Skeletal muscle tissue (tissue), 4 donors: ENCODE data around the gene ANKS1B. TPM values are rescaled to one million over a fixed set of nuclear protein-coding genes. Genes with fewer than 3 reads are reported as not detected.
"Not testable (repeated sequence)": the region's sequence is repeated elsewhere in the genome, so short reads cannot be mapped to it uniquely, and the experiment has no call there.

Source experiments
- H3K27ac ChIP-seq: one replicate; pipeline ENCODE4 v1.7.0; 2013; ENCODE audit warnings: mild to moderate bottlenecking, low read depth, low read length, inconsistent platforms
- H3K27me3 ChIP-seq, 3 donors: one replicate each; pipeline ENCODE4 v1.7.0; 2013; ENCODE audit warnings: low read length in 3 of 3; ENCODE audit not compliant: control insufficient read depth in 3 of 3, insufficient read depth in 3 of 3
- H3K36me3 ChIP-seq, 3 donors: one replicate each; pipeline ENCODE4 v1.7.0; 2013; ENCODE audit warnings: low read length in 3 of 3; ENCODE audit not compliant: control insufficient read depth in 3 of 3, insufficient read depth in 3 of 3
- H3K4me1 ChIP-seq, 3 donors: one replicate each; pipeline ENCODE4 v1.7.0; 2013; ENCODE audit warnings: low read length in 3 of 3, mild to moderate bottlenecking in 3 of 3; ENCODE audit not compliant: control insufficient read depth in 3 of 3, insufficient read depth in 3 of 3
- H3K4me3 ChIP-seq, 3 donors: one replicate each; pipeline ENCODE4 v1.7.0; 2013; ENCODE audit warnings: low read length in 3 of 3
- H3K9ac ChIP-seq, 3 donors: one replicate each; pipeline ENCODE4 v1.7.0; 2013; ENCODE audit warnings: low read length in 3 of 3, mild to moderate bottlenecking in 3 of 3, moderate library complexity in 2 of 3, low read depth in 1 of 3
- H3K9me3 ChIP-seq, 3 donors: one replicate each; pipeline ENCODE4 v1.7.0; 2013; ENCODE audit warnings: low read length in 3 of 3; ENCODE audit not compliant: control insufficient read depth in 3 of 3
- total RNA-seq: library from RNA; depleted of rRNA; stranded (reverse); fragments of >200 nt; gene quantifications from one replicate; pipeline ENCODE4 v1.2.3, GENCODE V29; 2014
- donor health status: Osteomylitis.

Gene ANKS1B
- total RNA-seq, 1 donor from 2014 or later = 10.4 TPM

GRCh38 chr12:99824900-99825542 is 159.7 kb downstream of the ANKS1B start:
- Histone ChIP-seq H3K9ac (peak overlapping the region; percentile 47 to 81 (median 60)), H3K27me3 (no peaks in the 10 kb centered on the region), H3K4me3 (peak overlapping the region; percentile 40 to 64 (median 52)), H3K4me1 (no peaks in the 10 kb centered on the region), H3K36me3 (no peaks in the 10 kb centered on the region), H3K9me3 (no peaks in the 10 kb centered on the region), H3K27ac (peak overlapping the region; percentile 3)

DNA sequence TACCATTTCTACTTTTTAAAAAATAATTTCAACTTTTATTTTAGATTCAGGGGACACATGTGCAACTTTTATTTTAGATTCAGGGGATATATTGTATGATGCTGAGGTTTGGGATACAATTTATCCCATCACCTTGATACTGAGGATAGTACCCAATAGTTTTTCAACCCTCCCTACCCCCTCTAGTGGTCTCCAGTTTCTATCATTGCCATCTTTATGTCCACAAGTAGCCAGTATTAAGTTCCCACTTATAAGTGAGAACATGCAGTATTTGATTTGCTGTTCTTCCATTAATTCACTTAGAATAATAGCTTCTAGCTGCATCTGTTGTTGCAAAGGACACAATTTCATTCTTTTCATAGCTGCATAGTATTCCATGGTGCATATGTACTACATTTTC is 162.5 kb downstream of the ANKS1B start:
- no peak overlapping the region for H3K9ac ChIP-seq
- H3K9me3 ChIP-seq = no peaks in the 10 kb centered on the region
- no peak overlapping the region for H3K27ac ChIP-seq
- H3K27me3 ChIP-seq = no peaks in the 10 kb centered on the region
- no peaks in the 10 kb centered on the region for H3K36me3 ChIP-seq
- H3K4me3 ChIP-seq = no peak overlapping the region
- H3K4me1 ChIP-seq = no peaks in the 10 kb centered on the region

DNA sequence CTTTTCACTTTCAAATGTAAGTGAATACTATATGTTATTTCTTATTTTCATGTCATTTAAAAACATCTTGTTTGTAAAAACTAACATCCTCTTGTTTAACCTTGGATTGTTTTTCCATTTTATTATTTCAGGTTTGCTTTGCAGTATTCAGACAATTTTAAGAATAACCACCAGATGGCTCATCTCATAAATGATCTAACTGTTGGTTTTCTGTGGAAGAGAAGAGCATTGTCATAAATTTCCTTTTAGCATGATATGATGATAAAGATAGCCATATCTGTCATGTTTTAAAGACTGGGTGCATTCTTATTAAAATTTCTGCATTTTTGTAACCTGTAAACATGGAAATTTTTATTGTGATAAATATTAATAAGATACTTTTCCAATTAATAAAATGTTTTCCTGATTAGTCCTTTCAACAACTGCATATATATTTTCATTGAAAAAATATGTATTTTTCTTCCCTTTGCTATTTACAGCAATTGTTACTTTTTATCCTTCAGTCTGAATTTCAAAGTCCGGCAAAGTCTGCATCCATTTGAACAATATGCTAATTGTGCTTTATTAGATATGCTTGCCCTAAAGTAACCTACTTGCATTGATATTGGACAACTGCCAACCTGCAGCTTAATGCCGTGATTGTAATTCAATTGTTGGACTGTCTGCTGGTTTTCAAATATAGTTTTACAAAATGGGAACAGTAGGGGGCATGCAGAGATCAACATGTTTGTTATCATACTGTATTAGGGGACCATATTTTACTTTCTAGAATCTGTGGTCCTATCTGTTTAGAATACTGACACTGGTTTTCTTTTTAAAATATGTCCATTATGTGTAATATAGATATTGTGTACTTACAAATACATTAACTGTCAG is 173.8 kb downstream of the ANKS1B start:
- Histone ChIP-seq H3K4me1 (no peaks in the 10 kb centered on the region), H3K27ac (no peak overlapping the region), H3K36me3 (no peaks in the 10 kb centered on the region), H3K4me3 (no peak overlapping the region), H3K9me3 (no peaks in the 10 kb centered on the region), H3K9ac (no peak overlapping the region), H3K27me3 (no peaks in the 10 kb centered on the region)

- Histone ChIP-seq H3K27ac (no peak overlapping the region), H3K4me3 (no peak overlapping the region), H3K4me1 (no peaks in the 10 kb centered on the region), H3K27me3 (no peaks in the 10 kb centered on the region), H3K36me3 (no peaks in the 10 kb centered on the region), H3K9me3 (no peaks in the 10 kb centered on the region), H3K9ac (no peak overlapping the region)
Observed at GRCh38 chr12:99809909-99810308, 174.8 kb downstream of the ANKS1B start.

- Histone ChIP-seq H3K9ac (no peak overlapping the region), H3K9me3 (no peaks in the 10 kb centered on the region), H3K4me1 (no peaks in the 10 kb centered on the region), H3K27ac (no peak overlapping the region), H3K27me3 (no peaks in the 10 kb centered on the region), H3K36me3 (no peaks in the 10 kb centered on the region), H3K4me3 (no peak overlapping the region)
Observed at GRCh38 chr12:99806304-99806703, 178.4 kb downstream of the ANKS1B start.

DNA sequence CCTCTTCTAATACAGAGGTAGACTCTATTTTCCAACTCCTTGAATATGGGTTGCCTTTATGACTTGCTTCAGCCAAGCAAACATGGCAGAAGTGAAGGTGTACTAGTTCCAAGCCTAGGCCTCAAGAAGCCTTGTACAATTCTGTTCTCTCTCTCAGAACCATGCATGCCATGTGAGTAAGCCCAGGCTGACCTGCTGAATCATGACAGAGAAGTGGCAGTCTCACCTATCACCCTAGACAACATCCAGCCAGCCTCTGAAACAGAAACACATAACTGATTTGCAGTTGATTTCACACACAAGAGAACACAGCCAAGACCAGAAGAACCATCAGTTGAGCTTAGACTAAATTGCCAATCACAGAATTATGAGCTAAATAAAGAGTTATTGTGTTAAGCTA is 180.0 kb downstream of the ANKS1B start:
- H3K9ac ChIP-seq = no peak overlapping the region

DNA sequence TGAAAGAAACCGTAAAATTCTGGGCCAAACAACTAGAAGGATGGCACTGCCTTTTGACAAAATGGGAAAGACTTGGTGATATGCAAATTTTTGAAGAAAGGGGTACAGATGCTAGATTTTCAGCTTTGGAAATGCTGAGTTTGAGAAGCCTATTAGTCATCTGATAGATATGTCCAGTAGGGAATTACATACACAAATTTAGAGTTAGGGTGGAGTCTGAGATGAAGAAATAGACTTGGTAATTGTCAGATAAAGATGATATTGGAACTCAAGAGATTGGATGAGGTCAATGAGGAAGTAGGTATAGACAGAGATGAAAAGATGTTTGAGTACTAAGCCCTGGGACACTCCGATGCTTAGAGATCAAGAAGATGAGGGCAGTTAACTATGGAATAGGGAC is 184.1 kb downstream of the ANKS1B start:
- H3K9ac ChIP-seq = no peak overlapping the region
- no peaks in the 10 kb centered on the region for H3K9me3 ChIP-seq
- H3K36me3 ChIP-seq = no peaks in the 10 kb centered on the region
- H3K4me1 ChIP-seq = no peaks in the 10 kb centered on the region
- no peak overlapping the region for H3K4me3 ChIP-seq
- H3K27ac ChIP-seq = no peak overlapping the region
- H3K27me3 ChIP-seq = no peaks in the 10 kb centered on the region

More for the DNA sequence above, 180.0 kb downstream of the ANKS1B start:
- H3K9me3 ChIP-seq = no peaks in the 10 kb centered on the region
- H3K4me1 ChIP-seq = no peaks in the 10 kb centered on the region
- no peaks in the 10 kb centered on the region for H3K36me3 ChIP-seq
- H3K27ac ChIP-seq = no peak overlapping the region
- no peaks in the 10 kb centered on the region for H3K27me3 ChIP-seq
- no peak overlapping the region for H3K4me3 ChIP-seq

DNA sequence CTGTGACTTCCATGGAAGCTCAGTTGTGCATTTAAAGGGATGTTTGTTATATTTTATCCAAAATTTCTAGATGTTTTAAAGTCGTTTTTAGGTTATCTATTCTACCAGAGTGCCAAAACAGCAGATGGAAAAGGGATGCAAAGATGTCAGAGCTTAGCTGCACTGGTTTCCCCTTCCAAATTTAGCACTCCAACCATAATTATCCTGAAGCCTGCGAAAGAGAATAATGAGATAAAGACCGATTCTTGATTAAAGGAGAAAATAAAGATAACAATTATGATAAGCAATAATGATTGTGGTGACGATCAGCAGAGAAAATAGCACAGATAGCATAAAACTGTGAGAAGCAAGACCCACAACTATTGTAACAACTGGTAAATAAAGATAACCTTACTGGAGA is 186.8 kb downstream of the ANKS1B start:
- not testable (repeated sequence) for H3K9me3 ChIP-seq, H3K9ac ChIP-seq, H3K36me3 ChIP-seq, H3K27me3 ChIP-seq, H3K27ac ChIP-seq, H3K4me3 ChIP-seq, H3K4me1 ChIP-seq

- no peaks in the 10 kb centered on the region for H3K9me3 ChIP-seq
- H3K36me3 ChIP-seq = peaks cover 0 to 3% (median 0%) of the 10 kb centered on the region in 3 donors
- no peak overlapping the region for H3K4me3 ChIP-seq
- H3K4me1 ChIP-seq = no peaks in the 10 kb centered on the region
- no peaks in the 10 kb centered on the region for H3K27me3 ChIP-seq
- no peak overlapping the region for H3K9ac ChIP-seq
- H3K27ac ChIP-seq = no peak overlapping the region
Observed at GRCh38 chr12:99783421-99783820, 201.3 kb downstream of the ANKS1B start.

DNA sequence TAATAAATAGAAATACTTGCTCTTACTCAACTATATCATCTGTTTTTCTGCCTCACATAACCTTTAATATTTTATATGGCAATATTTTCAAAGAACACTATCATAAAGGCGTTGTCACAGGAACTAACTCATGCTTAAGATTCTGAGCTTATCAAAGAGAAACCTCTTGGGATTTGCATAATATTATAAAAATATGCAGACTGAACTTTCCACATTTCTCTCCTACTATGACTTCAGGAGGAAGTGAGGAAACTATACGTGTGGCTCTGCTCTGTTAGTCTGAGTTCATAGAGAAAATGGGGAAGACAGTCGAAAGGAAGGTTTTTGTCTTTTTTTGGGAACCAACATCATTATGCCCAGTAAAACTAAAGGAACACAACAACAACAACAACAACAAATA is 212.5 kb downstream of the ANKS1B start:
- Histone ChIP-seq H3K4me3 (no peak overlapping the region), H3K9me3 (no peaks in the 10 kb centered on the region), H3K9ac (no peak overlapping the region), H3K27me3 (no peaks in the 10 kb centered on the region), H3K36me3 (no peaks in the 10 kb centered on the region), H3K27ac (no peak overlapping the region), H3K4me1 (no peaks in the 10 kb centered on the region)
